HG02973 (cell line): ENCODE measurements around the gene PI16.
"Not testable (repeated sequence)": the region's sequence is repeated elsewhere in the genome, so short reads cannot be mapped to it uniquely, and the experiment has no call there.

Experiments used
- ATAC-seq: cut with Tn5 transposase; IDR thresholded peaks from one replicate; pipeline ENCODE4 v1.9.1; 2021; ENCODE audit warnings: moderate library complexity; ENCODE audit not compliant: unreplicated experiment

PI16 gene

DNA sequence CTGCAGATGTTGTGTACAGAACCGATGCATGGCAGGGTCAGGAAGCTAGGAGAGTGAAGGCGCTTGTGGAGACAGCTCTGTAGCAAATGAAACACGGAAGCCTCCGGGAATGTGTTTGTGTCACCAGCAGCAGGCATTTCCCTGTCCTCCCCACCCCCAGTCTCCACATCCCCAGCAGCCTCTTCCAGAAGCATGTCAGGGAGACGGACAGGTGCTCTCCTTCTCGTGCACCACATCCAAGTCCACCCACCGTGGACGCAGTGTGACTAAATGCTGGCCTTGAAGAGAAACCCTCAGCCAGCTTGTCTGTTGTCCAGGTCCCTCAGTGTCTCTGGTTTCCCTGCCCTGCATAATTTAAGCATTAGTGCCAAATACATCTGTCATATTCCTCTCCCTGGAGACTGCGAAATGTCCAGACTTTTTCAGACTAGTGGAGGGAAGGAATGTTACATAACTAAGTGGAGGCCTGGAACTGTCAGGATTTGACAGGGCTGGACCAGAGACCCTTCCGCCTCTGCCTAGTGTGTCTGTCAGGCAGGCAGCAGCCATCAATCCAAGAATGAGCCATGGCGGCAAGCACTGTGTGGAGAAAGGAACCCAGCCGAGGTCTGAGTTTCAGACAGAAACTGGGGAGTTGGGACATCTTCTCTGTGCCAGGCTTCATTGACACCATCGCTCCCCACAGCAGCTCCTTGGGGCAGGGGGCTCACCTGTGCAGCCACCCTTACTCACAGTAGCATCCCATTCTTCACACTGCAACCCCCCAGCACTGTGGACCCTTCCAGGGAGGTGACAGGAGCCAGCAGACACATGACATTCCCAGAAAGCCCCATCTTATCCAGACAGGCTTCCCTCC is 26.6 kb upstream of the PI16 start:
- ATAC-seq = no peak

DNA sequence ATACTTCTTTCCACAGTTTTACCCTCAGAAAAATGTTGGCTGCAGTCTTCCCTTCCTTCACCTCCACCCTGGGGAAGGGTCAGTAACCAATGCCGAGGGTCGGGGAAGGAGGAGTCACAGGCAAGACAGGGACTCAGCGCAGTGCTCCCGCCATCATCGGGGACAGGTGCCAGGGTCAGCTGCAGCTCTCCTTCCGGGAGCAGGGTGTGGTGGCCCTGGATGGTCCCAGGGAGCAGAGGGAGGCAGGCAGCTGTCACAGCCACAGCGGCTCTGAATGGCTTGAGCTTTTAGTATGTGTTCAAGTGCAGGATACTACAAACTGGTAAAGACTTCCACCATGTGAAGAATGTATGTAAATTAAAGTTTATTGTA is 26.0 kb upstream of the PI16 start:
- ATAC-seq = no peak

DNA sequence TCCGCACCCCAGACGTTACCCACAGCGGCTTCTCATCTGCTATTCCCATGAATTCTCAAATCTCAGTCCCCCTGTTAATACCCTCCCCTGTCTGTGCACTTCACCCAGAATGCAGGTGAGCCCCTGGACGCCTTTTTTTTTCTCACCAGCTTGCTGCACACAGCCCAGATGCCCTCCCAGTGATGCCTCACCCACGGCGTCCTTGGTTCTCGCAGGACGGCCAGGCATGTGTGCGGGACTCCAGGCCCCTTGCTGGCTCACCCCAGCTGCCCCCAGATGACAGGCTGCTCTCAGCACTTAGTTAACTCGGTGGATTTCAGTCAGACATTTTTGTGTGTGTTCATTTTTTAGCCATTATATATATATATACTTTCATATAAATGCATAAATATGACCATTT is 25.4 kb upstream of the PI16 start:
- ATAC-seq = no peak

DNA sequence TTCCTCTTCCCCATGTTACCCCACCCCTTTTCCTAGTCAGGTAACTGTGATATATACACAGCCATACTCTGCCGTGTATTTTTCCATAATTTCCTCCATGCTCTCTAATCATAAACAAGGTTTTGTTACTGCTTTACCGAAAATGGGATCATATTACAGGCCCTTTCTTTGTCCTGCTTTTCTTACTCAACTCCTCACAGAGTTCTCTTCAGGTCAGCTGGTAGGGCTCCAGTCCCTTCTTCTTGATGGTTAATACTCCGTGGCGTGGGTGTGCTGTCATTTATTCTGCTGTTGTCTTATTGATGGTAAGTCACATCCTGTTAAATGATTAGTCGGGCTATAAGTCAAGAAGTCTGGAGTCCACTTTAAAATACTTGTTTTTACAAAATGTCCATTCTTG is 24.9 kb upstream of the PI16 start:
- ATAC-seq = no peak

DNA sequence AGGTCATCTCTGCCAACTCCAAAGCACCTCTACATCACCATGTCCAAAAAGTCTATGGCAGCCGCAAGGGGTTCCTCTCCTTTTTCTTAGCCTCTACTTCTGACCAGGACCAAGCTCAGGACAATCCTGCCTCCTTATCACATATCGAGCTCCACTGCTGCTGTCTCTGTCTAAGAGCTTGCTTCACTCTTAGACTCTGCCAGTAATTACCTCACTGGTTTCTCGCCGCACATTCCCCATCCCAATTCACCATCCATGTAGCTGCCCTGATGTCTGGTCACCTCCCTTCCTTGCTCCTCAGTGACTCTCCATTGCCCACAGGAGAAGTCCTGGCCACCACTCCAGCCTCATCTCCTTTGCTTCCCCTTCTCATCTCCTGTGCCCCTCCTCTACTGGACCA is 24.1 kb upstream of the PI16 start:
- no peak for ATAC-seq

DNA sequence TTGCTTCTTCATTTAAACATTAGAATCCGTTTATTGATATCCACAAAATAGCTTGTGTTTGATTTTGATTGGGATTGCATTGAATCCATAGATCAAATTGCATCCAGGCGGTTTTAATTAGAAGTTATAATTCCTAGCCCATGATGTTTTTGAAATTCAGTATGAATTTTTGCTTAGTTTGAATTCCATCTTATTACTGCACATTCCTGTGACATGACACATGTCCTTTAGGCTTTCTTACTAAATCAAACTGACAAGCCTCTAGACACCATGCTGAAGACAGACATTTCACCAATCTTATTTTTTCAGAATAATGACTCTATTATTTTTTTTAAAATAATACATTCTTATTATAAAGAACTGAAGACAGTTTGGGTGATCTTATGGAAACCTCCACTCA is 21.4 kb upstream of the PI16 start:
- no peak for ATAC-seq

DNA sequence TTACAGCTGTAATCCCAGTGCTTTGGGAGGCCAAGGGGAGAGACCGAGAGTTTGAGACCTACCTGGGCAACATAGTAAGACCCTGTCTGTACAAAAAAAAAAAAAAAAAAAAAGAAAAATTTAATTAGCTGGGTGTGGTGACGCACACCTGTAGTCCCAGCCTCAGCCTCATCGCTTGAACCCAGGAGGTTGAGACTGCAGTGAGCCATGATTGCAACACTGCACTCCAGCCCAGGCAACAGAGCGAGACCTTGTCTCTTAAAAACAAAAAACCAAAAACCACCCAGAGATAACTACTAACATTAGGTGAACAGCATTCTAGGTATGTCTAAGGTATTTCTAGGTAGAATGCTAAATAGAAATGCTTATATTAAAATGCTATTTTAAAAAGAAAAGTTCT is 21.0 kb upstream of the PI16 start:
- ATAC-seq = no peak

DNA sequence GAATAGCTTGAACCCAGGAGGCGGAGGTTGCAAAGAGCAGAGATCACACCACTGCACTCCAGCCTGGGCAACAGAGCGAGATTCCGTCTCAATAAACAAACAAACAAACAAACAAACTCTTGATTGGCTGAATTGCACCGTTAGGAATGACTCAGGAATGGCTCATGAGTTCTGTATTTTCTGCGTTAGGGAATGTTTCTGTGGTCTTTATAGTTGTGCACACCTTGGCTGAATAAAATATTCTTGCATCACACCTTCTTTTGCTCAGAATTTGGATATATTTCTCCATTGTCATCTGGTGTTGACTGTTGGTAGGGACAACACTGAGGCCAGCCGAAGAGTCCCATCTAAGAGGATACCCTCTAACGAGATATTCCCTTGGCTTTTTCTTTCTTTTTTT is 19.6 kb upstream of the PI16 start:
- no peak for ATAC-seq

DNA sequence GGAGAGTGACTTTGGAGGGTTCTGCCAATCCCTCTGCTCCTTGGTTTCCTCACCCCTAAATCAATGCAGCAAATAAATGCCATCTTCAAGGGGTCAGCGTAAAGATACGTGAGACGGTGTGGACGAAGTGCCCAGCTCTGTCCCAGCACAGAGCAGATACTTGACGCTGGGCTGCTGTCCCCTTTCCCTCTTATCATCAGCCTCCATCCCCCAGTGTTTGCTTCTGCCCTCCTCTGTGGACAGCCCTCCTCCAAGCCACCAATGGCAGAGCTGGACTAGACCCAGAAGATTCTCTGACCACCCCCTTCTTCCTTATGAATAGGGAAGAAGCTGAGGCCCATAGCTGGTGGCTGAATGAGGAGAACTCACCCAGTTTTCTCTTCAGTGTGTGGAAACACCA is 17.7 kb upstream of the PI16 start:
- ATAC-seq = no peak

DNA sequence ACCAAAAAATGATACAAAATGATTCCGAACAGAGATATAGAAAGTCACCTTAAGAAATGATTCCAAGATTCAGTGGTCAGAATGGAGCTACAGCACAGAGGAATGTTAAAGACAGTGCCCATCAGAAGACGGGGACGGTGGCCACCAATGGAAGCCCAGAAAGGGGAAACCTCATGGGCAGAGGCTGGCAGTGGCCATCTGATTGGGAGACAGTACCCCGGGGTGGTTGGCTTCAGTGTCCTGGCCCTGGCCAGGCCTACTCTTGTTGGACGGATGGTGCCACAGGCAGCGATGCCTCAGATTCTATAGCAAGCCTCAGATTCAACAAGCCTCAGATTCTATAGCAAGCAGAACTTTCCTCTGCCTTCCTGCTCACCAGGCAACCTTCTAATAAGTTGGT is 16.6 kb upstream of the PI16 start:
- no peak for ATAC-seq

DNA sequence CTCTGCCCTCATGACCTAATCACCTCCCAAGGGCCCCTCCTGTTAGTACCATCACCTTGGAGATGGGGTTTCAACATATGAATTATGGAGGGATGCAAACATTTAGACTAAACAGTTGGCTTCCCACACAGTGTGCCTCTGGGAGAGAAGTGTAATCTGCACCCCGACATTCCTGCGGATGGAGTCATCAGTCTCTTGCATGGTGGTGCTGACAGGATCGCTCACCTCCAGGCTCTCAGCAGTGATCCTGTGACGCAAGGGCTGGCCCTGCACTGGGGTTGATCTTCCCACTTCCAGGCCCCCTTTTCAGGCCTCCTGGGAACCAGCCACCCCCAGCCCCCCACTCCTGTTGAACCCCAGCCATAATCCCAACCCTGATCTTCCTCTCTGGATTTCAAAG is 16.0 kb upstream of the PI16 start:
- no peak for ATAC-seq

DNA sequence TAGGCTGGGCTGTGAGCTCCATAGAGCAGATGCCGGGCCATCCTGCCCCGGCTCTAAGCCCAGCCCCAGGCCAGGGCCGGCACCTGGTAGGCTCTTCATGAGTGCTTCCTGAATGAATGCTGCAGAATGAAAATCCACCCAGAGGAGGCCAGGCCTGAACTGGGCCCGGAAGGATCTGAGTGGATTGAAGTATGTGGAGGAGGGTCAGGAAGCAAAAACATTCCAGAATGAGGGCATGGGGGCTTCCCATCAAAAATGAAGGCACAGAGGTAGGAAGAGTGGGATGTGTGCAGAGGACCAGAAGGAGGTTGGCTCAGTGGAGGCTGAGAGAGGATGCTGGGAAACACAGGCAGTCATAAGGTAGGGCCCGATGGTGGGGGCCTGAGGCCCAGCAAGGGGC is 15.5 kb upstream of the PI16 start:
- not testable (repeated sequence) for ATAC-seq

DNA sequence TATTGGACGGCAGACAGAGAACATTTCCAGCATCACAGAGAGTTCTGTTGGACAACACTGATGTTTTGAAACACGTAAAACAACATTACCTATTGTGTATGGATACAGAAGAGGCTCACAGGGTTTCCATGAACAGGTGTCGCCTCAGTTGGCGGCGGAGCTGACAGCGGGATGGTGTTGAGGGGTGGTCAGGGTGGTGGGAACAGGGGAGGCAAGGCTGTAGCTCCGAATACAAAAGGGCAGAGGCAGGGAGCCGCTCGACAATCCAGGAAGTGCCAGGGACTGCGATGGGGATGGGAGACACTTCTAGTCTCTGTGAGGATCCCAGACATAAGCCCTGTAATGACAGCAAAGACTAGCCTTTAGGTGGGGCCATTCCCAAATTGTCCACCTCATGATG is 14.5 kb upstream of the PI16 start:
- no peak for ATAC-seq

DNA sequence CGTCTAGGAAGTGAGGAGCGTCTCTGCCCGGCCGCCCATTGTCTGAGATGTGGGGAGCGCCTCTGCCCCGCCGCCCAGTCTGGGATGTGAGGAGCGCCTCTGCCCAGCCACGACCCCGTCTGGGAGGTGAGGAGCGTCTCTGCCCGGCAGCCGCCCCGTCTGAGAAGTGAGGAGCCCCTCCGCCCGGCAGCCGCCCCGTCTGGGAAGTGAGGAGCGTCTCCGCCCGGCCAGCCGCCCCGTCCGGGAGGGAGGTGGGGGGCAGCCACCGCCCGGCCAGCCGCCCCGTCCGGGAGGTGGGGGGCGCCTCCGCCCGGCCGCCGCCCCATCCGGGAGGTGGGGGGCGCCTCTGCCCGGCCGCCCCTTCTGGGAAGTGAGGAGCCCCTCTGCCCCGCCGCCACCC is 13.0 kb upstream of the PI16 start:
- ATAC-seq = not testable (repeated sequence)

DNA sequence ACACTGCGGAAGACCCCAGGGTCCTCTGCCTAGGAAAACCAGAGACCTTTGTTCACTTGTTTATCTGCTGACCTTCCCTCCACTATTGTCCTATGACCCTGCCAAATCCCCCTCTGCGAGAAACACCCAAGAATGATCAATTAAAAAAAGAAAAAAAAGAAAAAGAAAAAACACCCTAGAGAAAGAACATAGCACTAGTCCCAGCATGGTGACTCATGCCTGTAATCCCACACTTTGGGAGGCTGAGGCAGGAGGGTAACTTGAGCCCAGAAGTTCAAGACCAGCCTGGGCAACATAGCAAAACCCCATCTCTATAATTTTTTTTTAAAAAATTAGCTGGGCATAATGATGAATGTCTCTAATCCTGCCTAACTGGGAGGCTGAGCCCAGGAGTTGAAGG is 12.2 kb upstream of the PI16 start:
- not testable (repeated sequence) for ATAC-seq

DNA sequence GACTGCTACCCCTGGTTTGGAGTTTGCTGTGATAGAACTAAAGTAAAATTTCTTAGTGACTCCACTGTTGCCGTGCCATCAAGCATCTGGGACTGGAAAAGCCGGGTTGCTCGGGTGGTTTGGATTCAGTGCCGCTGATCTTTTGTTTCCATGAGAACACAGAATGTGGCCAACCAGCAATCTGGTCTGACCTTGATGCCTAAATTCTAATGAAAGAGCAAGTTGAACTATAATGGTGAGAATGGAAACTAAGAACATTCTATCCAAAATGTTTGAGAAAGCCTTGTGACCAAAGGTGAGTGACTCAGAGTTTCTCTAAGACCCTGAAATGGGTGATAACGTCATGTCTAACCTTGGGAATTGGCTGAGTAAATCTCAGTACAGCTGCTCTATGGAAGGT is 9.9 kb upstream of the PI16 start:
- ATAC-seq = no peak

DNA sequence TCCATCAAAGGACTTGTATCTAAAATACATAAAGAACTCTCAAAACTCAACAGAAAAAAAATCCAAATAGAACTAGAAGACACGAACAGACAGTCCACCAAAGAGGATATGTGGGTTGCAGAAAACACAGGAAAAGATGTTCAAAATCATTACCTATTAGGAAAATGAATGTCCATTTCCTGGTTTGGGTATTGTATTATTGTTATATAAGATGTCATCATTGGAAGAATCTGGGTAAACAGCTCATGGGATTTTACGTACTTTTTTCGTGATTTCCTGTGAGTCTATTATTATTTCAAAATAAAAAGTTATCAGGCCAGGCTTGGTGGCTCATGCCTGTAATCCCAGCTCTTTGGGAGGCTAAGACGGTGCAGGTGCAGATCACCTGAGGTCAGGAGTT is 9.2 kb upstream of the PI16 start:
- no peak for ATAC-seq

DNA sequence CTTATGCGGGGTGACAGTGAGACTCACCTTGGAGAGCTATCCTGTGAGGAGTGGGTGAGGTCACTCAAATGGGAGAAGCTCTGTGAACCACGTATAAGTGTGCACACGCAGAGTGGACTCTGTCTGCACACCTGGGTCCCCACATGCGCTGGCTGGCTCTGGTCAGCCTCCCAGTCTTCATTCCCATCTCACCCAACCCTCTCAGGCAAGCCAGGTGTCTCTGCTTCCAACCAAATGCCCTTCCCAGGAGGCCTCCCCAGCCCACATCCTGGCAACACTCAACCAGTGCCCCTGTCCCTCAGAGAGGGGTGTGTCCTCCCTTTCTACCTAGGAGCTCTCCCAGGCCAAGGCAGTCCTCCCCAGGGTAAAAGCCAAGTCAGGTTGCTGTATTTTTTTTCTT is 8.0 kb upstream of the PI16 start:
- ATAC-seq = no peak

DNA sequence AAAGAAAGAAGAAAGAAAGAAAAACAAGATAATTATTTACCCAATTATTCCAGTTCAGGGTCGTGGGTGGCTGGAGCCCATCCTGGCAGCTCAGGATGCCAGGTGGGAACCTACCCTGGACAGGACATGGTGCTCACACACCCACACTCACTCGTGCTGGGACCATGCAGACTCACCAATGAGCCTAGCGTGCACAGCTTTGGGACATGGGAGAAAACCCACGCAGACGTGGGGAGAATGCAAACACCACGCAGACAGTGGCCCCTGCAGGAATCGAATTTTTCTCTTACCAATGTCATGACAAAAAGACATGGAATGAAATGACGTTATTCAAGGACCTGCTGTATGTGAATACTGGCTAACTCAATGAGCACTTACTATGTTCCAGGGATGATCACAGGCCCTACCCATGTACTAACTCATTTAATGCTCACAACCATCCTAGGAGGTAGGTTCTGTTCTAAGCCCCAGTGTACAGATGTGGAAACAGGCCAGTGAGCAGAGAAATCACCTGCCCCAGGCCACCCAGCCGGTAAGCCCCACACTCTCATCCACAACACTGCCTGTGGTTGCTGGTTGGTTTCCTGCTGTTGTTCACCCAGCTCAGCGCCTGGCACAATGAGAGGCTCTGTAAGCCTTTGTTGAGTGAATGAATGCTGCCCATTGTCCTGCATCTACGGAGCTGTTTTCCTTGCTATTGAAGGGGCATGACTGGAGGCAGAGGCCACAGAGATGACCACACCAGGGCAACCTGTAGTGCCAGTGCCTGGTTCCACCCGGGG is 6.8 kb upstream of the PI16 start:
- no peak for ATAC-seq

DNA sequence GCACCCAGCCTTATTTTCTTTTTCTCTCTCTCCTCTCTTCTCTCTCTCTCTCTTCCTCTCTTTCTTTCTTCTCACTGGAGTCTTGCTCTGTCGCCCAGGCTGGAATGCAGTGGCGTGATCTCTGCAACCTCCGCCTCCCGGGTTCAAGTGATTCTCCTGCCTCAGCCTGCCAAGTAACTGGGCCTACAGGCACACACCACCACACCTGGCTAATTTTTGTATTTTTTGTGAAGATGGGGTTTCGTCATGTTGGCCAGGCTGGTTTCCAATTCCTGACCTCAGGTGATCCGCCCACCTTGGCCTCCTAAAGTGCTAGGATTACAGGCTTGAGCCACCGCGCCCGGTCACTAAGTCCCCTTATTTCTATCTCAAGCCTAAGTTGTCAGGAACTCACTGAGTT is 5.5 kb upstream of the PI16 start:
- ATAC-seq = not testable (repeated sequence)

DNA sequence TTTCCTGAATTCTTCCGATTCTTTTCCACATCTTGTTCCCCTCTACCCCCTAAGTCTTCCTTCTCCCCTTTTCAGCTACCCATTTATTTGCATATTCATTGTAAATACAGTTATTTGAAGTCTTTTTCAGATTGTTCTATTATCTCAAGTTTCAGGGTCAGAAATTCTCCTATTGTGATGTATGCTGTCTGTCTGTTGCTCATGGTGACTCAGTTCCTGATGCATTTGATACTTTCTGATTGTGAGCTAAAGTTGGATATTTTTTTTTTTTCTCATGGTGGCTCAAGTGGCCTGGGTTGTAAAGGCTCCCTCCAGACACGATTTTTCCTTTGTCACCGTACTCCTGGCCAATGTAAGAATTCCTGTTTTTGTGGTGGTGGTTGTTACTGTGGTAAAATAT is 4.9 kb upstream of the PI16 start:
- ATAC-seq = no peak

DNA sequence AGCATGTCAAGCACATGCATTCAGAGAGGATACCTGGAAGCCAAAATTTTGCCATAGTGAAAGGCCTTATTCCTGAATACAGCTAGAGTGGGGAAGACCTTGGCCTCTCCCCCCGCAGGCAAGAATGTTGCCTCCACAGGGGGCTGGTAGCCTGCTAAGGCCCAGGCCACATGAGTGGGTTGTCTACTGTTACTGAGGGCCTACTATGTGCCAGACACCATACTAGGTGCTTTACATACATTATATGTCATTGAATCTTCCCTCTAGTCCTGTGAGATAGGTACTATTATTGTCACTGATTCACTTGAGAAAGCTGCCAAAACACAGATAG is 642 bp upstream of the PI16 start:
- no peak for ATAC-seq

DNA sequence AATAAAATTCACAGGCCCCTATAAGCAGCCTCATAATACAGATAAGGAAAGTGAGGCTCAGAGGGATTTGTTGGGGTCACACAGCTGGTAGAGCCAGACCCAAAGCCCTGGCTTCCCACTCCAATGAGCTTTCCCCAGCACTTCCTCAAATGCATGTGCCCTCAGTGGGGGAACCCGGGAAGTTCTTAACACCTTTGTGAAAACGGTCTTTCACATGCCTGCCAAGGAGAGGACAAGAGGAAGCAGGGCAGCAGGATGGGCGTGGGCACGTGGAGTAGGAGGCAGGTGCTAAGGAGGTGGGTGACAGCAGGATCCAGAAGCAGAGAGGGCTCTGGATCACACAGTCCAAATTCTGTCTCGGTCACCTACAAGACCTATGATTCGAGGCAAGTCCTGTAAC is 598 bp downstream of the PI16 start:
- ATAC-seq = no peak
